ENCODE data around the gene SLC25A39.

The SLC25A39 gene

DNA sequence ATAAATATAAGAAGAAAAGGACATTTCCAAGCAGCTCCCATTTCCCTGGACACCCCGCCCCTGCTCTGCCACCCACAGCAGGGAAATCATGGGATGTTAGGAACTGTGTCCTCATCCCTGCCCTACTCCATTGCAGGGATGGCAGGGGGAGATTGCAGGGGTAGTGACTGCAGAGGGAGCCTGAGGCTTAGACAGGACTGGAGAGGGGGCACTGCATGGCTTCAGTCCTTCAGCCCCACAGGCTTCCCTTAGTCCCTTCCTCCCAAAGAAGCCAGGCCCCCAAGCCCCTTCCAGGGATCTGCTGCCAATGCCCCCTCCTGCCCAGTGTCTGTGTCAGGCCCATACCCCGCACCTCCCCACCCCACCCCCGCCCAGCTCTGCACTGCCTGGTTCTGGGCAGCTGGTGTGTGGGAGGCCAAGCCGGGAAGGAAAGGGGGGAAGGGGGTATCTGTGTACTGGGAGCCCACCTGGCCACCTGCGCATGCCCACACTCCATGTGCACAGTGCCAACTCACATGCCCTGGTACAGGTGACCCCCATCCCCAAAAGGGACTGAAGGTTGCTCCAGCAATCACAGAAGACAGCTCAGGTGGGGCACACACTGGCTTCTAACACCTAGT, 13.0 kb downstream of the SLC25A39 start:
- no peak for DNase-seq

- DNase-seq, result no peak
Measured at GRCh38 chr17:44310609-44311376, 13.8 kb downstream of the SLC25A39 start.

DNA sequence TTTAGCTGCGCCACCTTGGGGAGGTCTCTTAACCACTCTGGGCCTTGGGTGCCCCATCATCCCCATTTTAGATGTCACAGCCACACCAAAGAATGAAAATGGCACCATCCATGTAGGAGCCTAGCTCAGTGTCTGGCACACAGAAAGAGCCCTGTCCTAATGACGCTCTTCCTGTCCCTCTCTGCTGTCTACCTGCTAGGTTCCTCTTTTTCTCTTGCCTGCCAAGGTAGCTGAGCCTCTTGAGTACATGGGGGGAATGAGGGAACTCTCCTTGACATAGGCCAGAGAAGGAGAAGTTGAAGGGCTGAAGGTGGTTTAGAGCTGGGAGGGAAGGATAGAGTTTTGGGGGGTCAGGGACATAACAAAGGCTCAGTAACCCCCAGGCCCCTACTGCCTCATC, 14.4 kb downstream of the SLC25A39 start:
- DNase-seq, result no peak

DNA sequence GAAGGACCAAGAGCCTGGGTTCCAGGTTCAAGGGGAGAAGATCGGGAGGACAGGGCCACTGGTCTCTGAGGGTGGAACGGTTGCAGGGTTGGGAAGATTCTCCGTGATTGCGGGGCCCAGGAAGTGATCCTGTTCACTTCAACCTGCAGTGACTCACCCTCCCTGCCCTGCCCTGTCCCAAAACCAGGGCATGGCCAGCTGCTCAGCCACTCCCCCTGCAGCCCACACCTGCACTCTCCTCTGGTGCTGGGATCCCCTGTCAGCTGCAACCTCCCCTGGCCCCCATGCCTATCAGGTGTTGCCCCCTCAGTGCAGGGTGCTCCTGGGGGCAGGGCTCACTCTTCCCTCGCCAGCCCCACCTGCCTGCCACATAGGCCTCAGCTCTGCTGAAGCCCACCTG, 15.2 kb downstream of the SLC25A39 start:
- DNase-seq, result no peak

GRCh38 chr17:44308865-44309264, 15.8 kb downstream of the SLC25A39 start:
- DNase-seq, result no peak

DNA sequence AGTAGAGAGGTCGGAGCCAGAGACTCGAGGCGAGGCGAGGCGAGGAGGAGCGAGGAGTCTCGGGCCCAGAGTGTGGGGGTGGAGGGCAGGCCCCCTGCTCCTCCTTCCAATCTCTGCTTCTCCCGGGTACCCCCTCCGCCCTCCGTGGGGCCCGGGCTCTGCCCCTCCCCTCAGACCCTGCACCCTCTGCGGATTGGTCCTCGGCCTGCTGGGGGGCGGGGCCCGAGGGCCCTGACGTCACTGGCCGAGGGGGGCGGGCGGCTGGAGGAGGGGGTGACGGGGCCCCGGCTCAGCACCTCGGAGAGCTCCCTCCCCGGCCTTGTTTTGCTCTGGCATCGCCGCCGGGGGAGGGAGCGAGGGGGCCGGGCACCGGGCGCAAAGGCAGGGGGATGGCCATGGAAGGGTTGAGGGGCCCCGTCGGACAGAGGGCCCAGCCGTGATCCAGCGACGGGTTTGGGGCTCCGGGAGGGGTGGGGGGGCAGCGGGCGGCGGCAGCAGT, 16.3 kb downstream of the SLC25A39 start, which contains the start of gene RUNDC3A:
TSS of gene RUNDC3A (plus strand) at position 282 of the 499 bp plus-strand sequence. CDS start 232 bp downstream, outside the sequence.
- peak; percentile 69 for DNase-seq

- DNase-seq, result peak; percentile 70
Measured at GRCh38 chr17:44307387-44308186, 17.0 kb downstream of the SLC25A39 start.

GRCh38 chr17:44304651-44305050, 20.0 kb downstream of the SLC25A39 start:
- DNase-seq, result peak; percentile 55

DNA sequence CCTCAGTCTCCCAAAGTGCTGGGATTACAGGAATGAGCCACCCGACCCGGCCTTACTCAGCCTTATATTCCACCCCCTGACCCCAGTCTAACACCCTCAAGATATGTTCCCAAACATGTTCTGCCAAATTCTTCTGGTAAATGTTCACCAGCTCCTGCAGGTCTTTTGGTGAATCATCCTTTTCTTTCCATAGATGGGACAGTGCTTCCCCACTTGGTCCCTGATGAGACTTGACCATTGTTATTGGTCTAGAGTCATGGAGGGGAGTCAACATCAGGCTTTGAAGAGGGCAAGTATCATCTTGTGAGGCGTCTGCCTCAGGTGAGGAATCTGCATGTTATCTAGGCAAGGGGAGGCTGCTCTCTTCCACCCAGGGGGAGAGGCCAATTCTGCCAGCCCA, 26.6 kb downstream of the SLC25A39 start:
- DNase-seq, result no peak

DNA sequence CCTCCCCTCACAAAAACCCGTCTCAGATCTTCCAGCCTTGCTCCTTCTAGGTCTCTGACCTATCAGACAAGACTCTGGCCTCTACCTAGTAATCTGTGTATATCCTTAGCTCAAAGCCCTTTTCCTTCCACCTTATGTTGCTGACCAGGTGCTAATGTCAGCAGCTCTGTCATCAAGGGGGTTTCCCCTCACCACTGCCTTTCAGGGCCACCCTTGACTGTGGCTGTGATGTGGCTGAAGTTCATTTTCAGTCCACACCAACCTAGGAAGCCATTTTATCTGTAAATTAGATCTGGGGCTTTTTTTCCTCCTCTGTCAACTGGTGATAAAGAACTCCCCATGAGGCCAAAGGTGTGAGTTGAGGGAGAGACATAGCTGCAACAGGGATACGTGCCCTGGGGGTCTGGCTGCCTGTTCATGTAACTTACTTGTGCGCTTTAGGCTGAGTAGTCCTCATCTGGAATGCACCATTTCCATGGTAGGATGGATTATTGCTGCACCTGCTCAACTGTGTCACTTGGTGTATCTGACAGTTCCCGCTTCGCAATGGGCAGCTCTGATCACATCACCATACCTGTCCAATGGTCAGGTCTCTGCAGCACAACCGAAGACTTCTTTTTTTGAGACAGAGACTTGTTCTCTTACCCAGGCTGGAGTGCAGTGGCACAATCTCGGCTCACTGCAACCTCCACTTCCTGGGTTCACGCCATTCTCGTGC, 31.0 kb downstream of the SLC25A39 start:
- DNase-seq, result no peak

DNA sequence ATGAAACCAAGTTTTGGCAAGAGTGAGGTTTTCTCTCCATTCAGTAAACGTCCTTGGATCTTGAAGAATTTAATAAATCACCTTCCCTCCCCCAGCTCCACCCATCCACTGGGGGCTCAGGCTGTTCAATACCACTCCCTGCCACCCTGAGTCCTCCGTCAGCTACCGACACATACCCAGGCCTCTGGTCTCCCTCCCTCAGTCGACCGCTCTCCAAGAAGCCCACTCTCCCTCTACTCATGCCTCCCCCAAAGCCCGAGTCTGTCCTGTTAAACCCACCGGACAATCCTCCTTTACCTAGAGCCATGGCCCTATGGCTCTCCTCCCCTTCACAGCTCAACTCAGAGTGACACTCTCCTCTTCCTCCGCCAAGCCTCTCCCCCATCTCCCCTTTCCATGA, 37.0 kb downstream of the SLC25A39 start:
- DNase-seq, result no peak

DNA sequence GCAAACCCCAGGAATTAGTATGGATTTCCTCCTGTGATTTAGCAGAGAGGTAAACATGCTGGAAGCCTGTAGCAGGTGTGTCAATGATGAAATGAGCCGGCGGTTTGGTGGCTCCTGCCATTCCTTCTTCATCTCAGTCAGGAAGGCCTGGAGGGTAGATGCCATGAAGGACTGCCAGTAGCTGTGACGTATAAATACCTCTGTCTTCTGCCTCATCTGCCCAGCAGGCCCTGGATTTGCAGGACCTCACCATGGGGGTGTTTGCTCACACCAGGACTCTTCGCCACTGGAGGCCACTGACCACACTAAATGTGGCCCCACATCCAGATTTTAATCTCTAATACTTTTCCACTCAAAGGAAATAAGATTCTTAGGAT, 40.6 kb downstream of the SLC25A39 start:
- no peak for DNase-seq

GRCh38 chr17:44283344-44284023, 41.1 kb downstream of the SLC25A39 start:
- no peak for DNase-seq

GRCh38 chr17:44282264-44282663, 42.4 kb downstream of the SLC25A39 start:
- no peak for DNase-seq

DNA sequence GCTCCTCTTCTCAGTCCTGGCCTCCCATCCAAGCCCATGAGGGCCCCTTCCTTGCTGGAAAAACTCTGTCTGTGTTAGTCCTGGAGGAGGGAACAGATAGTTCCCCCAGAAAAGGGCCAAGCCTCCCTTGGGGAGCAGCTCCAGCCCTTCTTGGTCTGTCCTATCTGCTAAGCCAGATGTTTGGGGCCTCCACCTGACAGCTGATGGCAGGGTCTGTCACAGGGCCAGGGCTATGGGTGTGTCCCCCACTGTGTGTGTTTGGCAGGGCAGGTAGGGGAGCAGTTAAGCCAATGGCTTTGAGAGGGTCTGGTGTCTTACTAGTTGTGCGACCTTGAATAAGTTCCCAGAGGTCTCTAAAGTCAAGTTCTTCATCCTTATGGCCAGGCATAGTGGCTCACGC, 43.1 kb downstream of the SLC25A39 start:
- DNase-seq, result no peak

DNA sequence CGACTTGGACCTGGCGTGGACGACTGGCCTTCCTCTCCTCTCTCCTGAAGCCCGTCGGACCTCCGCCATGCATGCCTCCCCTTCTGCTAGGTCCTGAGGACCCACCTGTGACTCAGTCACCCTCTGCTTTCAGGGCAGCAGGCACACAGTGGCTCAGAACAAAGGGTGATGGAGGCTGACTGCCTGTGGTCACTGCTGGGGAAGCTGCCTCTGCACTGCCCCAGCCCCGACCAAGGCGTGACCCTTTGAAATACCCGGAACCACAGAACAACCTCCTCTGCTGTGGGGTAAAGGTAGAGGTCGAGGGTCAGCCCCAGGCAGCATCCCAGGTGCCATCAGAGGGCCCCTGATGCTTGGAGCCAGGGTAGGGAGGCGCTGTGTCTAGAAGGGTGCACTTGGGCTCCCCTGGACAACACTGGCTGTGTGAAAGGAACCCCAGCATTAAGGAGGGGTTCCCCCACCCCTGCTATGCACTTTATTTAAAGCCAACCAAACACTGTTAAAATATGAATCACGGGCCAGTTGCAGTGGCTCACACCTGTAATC, 44.2 kb downstream of the SLC25A39 start:
- DNase-seq, result no peak

DNA sequence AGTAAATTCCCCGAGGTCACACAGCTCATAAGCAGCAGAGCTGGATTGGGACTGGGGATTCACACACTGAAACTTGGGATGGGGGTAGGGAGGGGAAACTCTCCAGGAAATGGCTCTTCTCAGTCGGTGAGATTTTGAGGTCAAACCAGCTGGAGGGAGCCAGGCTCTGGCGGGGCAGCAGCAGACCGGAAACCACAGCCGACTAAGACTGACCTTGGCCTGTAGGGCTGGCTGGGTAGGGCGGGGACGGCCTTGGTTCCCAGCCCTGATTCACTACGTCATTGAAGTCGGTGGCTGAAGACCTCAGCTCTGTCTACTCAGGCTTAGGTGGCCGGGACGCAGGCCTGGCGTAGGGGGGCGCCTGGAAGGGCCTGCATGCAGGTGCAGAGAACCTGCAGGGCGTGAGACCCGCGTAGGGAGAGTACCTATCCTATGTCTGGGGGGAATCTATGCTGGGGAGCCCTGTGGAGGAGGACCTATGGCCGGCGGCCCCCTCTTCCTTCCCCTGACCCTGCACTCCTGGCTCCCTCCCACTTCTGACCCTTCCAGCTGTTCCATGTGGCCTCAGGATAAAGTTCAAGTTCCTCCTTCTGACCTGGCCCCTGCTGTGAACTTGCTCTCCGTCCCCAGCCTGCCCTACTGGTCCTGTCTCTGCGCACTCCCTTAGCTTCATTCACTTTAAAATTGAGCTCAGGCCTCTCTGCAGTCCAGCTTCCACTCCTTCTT, 44.8 kb downstream of the SLC25A39 start:
- DNase-seq, result no peak

DNA sequence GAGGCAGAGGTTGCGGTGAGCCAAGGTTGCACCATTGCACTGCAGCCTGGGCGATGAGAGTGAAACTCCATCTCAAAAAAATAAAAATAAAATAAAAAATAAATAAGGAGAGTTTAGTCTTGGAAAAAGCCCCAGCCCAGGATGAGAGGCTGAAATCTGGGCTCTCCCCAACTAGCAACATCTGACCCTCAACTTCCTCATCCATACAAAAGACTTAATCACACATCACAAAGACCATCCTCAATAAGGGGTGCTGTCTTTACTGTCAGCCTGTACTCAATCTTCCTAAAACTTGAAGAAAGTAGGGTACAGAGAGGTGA, 45.3 kb downstream of the SLC25A39 start:
- no peak for DNase-seq

DNA sequence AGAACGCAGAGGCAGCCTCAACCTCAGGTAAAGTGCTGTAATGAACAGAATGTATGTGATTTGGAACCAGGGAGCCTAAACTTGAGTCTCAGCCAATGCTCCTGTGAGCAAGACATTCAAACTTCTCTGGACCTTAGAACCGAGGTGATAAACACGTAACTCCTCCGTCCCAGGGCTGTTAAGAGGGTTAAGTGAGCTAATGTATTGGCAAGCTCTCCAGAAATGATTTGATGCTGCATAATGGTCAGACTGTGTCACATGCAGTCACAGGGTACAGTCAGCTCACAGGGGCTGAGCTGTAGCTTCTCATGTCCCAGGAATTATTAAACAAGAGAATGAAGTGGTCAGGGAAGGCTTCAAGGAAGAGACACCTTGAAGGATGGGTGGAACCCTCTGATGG, 46.6 kb downstream of the SLC25A39 start:
- DNase-seq, result no peak

- DNase-seq, result no peak
Measured at GRCh38 chr17:44273607-44274006, 51.0 kb downstream of the SLC25A39 start.

DNA sequence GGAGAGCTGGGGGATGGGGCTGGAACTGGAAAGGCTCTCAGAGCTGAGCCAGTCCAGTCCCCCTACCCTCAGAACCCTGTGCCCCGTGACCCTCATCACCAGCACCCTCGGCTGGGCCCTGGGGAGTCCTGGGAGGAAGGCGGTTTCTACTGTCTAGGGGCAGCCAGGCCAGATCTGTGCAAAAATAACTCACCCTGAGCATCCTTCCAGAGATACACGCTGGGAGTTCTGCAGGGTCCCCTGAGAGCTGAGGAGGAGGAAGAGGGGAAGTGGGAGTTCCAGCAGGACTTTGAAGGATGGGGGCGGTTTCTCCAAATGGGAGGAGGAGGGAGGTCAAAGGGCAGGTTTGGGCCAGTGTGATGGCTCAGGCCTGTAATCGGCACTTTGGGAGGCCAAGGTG, 51.7 kb downstream of the SLC25A39 start:
- DNase-seq, result no peak

Data from NCI-H446 treated with DMSO at 0.1 percent for 48 hours (cell line).